Stimulated activated naive CD8-positive, alpha-beta T cell treated with anti-CD3 and anti-CD28 coated beads, Interleukin-15, amount 100 ng/mL, for 72 hours (primary cell): ENCODE data around the gene NT5DC2.

Experiments used
- ATAC-seq: fragments of 150-1000 bp; cut with Tn5 transposase; 2 replicates; pipeline ENCODE4 v1.10.0; 2021; ENCODE audit warnings: mild to moderate bottlenecking, moderate library complexity
- DNase-seq, 2 donors: peaks; one replicate each; pipeline ENCODE4 v3.0.0; 2021 to 2022
- H3K27ac Mint-ChIP-seq, 2 donors: one replicate each; pipeline ENCODE4 v1.8.0; 2022; ENCODE audit warnings: mild to moderate bottlenecking in 2 of 2, mixed read lengths in 2 of 2, moderate library complexity in 2 of 2
- H3K27me3 Mint-ChIP-seq: one replicate; pipeline ENCODE4 v1.8.0; 2022; ENCODE audit warnings: mixed read lengths
- H3K4me1 Mint-ChIP-seq: one replicate; pipeline ENCODE4 v1.8.0; 2022; ENCODE audit warnings: mild to moderate bottlenecking, mixed read lengths
- H3K4me3 Mint-ChIP-seq, 2 donors: one replicate each; pipeline ENCODE4 v1.8.0; 2022; ENCODE audit warnings: mild to moderate bottlenecking in 2 of 2, mixed read lengths in 2 of 2, moderate library complexity in 1 of 2
- H3K9me3 Mint-ChIP-seq, 2 donors: one replicate each; pipeline ENCODE4 v1.8.0; 2022; ENCODE audit warnings: mixed read lengths in 2 of 2

Gene NT5DC2

DNA sequence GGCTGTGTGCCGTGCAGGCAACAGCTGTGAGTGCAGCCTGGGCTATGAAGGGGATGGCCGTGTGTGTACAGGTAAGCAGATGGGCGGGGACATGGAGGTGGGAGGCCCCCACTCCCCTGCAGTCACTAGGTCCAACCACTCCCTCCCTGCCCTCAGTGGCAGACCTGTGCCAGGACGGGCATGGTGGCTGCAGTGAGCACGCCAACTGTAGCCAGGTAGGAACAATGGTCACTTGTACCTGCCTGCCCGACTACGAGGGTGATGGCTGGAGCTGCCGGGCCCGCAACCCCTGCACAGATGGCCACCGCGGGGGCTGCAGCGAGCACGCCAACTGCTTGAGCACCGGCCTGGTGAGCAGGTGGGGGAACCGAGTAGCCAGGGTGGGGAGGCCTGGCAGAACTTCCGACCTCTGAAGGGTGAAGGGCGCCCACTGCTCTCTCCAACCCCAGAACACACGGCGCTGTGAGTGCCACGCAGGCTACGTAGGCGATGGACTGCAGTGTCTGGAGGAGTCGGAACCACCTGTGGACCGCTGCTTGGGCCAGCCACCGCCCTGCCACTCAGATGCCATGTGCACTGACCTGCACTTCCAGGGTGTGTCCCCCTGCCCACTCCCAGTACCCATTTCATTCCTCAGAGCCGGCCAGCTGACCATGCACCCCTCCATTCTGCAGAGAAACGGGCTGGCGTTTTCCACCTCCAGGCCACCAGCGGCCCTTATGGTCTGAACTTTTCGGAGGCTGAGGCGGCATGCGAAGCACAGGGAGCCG, 11.6 kb downstream of the NT5DC2 start:
- Mint-ChIP-seq H3K27me3 (no peaks in the 10 kb centered on the region), H3K4me1 (no peaks in the 10 kb centered on the region), H3K4me3 (no peak overlapping the region), H3K27ac (no peak overlapping the region), H3K9me3 (no peaks in the 10 kb centered on the region)
- DNase-seq (no peak), ATAC-seq (no peak)

DNA sequence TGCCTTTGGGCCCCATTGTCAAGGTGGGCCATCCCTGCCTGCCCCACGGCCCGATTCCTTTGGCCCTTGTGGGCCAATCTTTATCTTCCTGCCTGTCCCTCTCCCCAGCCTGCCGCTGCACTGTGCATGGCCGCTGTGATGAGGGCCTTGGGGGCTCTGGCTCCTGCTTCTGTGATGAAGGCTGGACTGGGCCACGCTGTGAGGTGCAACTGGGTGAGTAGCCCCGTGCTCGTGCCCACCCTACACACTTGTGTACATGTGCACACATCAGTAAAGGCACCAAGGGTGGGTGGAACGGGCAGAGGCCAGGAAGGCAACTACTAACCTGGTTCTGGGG, 12.2 kb downstream of the NT5DC2 start:
- no peak for ATAC-seq
- no peaks in the 10 kb centered on the region for H3K4me1 Mint-ChIP-seq
- no peaks in the 10 kb centered on the region for H3K27me3 Mint-ChIP-seq
- no peak overlapping the region for H3K27ac Mint-ChIP-seq
- no peak overlapping the region for H3K4me3 Mint-ChIP-seq
- no peaks in the 10 kb centered on the region for H3K9me3 Mint-ChIP-seq
- DNase-seq: no peak

DNA sequence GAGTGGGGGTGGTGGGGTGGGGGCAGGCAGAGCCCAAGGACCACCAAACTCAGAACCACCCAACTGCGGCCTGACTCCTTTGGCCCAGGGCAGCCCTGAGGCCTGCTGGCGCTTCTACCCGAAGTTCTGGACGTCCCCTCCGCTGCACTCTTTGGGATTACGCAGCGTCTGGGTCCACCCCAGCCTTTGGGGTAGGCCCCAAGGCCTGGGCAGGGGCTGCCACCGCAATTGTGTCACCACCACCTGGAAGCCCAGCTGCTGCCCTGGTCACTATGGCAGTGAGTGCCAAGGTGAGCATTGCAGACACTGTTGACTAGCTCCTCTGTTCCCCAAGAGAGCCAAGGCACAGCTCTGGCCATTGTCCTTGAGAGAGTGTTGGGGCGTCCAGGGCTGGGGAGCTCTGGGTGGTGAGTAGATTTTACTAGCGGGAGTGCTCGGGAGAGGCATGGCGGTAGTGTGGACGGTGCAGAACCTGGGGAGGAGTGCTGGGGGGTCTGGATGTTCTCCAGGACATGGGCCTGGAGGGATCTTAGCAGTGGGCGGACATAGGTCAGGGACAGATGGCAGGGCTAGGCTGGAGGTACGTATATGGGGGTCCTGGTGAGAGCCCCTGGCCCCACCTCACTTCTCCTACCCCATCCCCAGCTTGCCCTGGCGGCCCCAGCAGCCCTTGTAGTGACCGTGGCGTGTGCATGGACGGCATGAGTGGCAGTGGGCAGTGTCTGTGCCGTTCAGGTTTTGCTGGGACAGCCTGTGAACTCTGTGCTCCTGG, 12.8 kb downstream of the NT5DC2 start:
- no peaks in the 10 kb centered on the region for H3K9me3 Mint-ChIP-seq
- no peak overlapping the region for H3K27ac Mint-ChIP-seq
- H3K4me3 Mint-ChIP-seq: no peak overlapping the region
- DNase-seq (no peak), ATAC-seq (no peak)
- no peaks in the 10 kb centered on the region for H3K27me3 Mint-ChIP-seq
- no peaks in the 10 kb centered on the region for H3K4me1 Mint-ChIP-seq

- H3K4me3 Mint-ChIP-seq: no peak overlapping the region
- ATAC-seq: no peak
- no peak for DNase-seq
- no peaks in the 10 kb centered on the region for H3K9me3 Mint-ChIP-seq
- no peak overlapping the region for H3K27ac Mint-ChIP-seq
- H3K27me3 Mint-ChIP-seq: no peaks in the 10 kb centered on the region
- H3K4me1 Mint-ChIP-seq: no peaks in the 10 kb centered on the region
Observed at GRCh38 chr3:52520141-52520667, 13.5 kb downstream of the NT5DC2 start.

DNA sequence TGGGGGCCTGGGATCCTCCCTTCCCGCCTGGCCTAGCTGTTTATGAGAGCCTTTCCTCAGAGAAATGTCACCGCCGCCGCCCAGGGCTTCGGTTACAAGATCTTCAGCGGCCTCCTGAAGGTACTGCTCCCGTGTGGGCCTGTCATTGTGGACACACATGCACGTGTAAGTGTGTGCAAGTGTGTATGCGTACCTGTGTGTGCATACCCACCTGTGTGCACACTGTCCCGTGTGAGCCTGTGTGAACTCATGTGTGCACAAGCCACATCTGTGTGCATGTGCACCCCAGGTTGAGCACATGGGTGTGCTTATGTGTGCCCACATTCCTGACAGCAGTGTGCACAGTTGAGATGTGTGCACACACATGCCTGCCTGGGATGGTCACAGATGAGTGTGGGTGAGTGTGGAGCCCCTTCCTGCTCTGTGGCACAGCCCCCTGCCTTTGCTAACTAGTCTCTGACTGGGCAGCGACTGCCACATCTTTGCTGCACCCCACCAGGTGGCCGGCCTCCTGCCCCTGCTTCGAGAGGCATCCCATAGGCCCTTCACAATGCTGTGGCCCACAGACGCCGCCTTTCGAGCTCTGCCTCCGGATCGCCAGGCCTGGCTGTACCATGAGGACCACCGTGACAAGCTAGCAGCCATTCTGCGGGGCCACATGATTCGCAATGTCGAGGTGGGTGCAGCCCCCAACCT, 14.1 kb downstream of the NT5DC2 start:
- H3K4me1 Mint-ChIP-seq: no peaks in the 10 kb centered on the region
- H3K27ac Mint-ChIP-seq: no peak overlapping the region
- ATAC-seq (no peak), DNase-seq (no peak)
- H3K27me3 Mint-ChIP-seq: no peaks in the 10 kb centered on the region
- H3K4me3 Mint-ChIP-seq: no peak overlapping the region
- no peaks in the 10 kb centered on the region for H3K9me3 Mint-ChIP-seq

DNA sequence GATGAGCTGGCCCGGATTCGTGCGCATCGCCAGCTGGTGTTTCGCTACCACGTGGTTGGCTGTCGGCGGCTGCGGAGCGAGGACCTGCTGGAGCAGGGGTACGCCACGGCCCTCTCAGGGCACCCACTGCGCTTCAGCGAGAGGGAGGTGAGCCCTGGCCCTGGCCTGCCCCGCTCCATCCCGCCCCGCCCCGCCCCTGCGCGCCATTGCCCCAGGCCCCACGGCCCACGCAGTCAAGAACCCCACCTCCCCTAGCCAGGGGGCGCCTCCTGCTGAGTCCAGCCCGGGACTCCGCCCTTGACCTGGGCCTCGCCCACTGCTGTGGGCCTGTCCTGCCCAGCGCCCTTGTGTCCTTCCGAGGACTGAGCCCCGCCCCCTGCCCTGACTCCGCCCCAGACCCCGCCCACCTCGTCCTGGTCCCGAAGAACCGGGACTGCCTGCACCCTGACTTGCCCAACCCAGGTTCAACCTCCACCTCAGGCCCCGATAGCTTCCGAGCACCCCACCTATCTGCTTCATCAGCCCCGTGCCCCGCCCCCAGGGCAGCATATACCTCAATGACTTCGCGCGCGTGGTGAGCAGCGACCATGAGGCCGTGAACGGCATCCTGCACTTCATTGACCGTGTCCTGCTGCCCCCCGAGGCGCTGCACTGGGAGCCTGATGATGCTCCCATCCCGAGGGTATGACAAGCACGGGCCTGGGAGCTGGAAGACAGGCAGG, 14.8 kb downstream of the NT5DC2 start:
- DNase-seq (no peak), ATAC-seq (peak; percentile 18)
- no peaks in the 10 kb centered on the region for H3K27me3 Mint-ChIP-seq
- H3K9me3 Mint-ChIP-seq: no peaks in the 10 kb centered on the region
- no peak overlapping the region for H3K4me3 Mint-ChIP-seq
- H3K4me1 Mint-ChIP-seq: no peaks in the 10 kb centered on the region
- H3K27ac Mint-ChIP-seq: no peak overlapping the region

DNA sequence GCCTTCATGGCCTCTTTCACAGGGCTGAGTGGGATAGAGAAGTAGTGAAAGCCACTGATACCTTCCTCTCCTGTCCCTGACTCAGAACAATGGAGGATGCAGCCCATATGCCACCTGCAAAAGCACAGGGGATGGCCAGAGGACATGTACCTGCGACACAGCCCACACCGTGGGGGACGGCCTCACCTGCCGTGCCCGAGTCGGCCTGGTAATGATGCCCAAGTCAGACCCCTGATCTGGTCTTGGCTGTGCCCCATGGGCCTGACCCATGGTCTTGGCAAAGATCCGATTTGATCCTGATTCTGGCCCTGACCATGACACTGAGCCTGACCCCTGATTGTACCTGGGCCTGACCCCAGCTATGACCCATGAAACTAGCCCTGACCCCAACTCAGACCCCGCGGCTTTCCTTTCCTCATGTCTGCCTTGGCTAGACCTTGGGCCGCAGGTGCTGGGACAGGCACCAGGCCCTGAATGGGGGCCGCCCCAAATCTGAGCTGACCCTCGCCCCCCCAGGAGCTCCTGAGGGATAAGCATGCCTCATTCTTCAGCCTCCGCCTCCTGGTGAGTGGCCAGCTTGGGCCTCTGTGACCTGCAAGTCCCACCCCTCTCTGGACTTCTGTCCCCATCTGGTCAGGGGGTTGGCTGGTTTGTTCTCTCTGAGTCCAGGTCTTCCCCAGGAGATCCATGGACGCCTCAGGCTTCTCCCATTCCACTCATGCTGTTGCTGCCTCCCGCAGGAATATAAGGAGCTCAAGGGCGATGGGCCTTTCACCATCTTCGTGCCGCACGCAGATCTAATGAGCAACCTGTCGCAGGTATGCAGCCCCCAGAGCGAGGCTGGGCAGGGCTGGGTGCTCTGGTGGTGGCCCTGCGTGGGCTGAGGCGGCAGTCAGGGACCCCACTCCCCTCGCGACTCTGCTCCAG, 15.6 kb downstream of the NT5DC2 start:
- Mint-ChIP-seq H3K4me3 (no peak overlapping the region), H3K27ac (no peak overlapping the region), H3K9me3 (no peaks in the 10 kb centered on the region), H3K4me1 (no peaks in the 10 kb centered on the region), H3K27me3 (no peaks in the 10 kb centered on the region)
- no peak for DNase-seq
- no peak for ATAC-seq

DNA sequence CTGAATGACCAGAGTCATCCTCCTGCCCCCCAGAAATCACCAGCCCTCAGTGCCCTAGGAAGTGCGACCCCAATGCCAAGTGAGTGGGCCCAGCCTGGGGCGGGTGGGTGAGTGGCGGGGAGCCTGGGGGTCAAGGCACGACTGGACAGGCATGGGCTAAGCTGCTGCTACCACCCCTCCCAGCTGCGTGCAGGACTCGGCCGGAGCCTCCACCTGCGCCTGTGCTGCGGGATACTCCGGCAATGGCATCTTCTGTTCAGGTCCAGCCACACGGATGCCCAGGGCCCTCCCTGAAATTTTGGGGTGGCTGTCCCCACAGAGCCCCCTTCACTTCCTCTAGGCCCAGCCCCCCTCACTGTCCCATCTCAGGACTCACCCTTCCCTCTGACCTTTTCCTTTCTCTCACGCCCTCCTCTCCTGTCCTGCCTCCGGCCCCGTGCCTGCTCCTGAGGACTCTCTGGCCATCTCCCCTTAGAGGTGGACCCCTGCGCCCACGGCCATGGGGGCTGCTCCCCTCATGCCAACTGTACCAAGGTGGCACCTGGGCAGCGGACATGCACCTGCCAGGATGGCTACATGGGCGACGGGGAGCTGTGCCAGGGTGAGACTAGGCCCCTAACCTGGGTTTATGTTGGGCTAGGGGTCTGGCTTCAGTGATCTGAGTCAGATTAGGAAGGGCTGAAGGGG, 17.0 kb downstream of the NT5DC2 start:
- Mint-ChIP-seq H3K4me1 (no peaks in the 10 kb centered on the region), H3K27ac (no peak overlapping the region), H3K9me3 (no peaks in the 10 kb centered on the region), H3K4me3 (no peak overlapping the region), H3K27me3 (no peaks in the 10 kb centered on the region)
- DNase-seq (no peak), ATAC-seq (no peak)

DNA sequence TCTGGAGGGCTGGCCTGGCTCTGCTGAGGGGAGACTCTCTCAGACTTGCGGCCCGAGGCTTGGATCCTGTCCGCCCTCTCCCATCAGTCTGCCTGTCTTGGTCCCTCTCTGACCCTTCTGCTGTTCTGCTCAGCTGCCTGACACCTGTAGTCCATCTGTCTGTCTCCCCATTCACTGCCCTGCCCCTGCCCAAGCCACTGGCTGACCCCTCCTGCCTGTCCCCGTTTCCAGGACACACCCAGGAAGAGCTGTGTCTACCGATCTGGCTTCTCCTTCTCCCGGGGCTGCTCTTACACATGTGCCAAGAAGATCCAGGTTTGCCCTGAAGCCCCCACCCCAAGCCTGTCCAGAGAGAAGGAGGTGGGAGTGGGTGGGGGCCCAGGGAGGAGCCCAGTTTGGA, 18.5 kb downstream of the NT5DC2 start:
- ATAC-seq (no peak), DNase-seq (no peak)
- no peaks in the 10 kb centered on the region for H3K9me3 Mint-ChIP-seq
- peak overlapping the region in 1 of 2 donors; percentile 77 for H3K27ac Mint-ChIP-seq
- no peak overlapping the region for H3K4me3 Mint-ChIP-seq
- H3K27me3 Mint-ChIP-seq: no peaks in the 10 kb centered on the region
- no peaks in the 10 kb centered on the region for H3K4me1 Mint-ChIP-seq

GRCh38 chr3:52514576-52514975, 19.1 kb downstream of the NT5DC2 start:
- H3K4me3 Mint-ChIP-seq: no peak overlapping the region
- H3K4me1 Mint-ChIP-seq: no peaks in the 10 kb centered on the region
- no peak overlapping the region for H3K27ac Mint-ChIP-seq
- H3K9me3 Mint-ChIP-seq: no peaks in the 10 kb centered on the region
- ATAC-seq (no peak), DNase-seq (no peak)
- no peaks in the 10 kb centered on the region for H3K27me3 Mint-ChIP-seq

- Mint-ChIP-seq H3K9me3 (no peaks in the 10 kb centered on the region), H3K4me1 (no peaks in the 10 kb centered on the region), H3K4me3 (no peak overlapping the region), H3K27me3 (no peaks in the 10 kb centered on the region), H3K27ac (no peak overlapping the region)
- ATAC-seq (no peak), DNase-seq (no peak)
Observed at GRCh38 chr3:52513281-52513680, 20.4 kb downstream of the NT5DC2 start.

GRCh38 chr3:52512727-52513126, 20.9 kb downstream of the NT5DC2 start:
- no peak overlapping the region for H3K4me3 Mint-ChIP-seq
- no peaks in the 10 kb centered on the region for H3K9me3 Mint-ChIP-seq

GRCh38 chr3:52512105-52512504, 21.6 kb downstream of the NT5DC2 start:
- Mint-ChIP-seq H3K27me3 (no peaks in the 10 kb centered on the region), H3K4me1 (no peaks in the 10 kb centered on the region), H3K4me3 (no peak overlapping the region), H3K9me3 (no peaks in the 10 kb centered on the region), H3K27ac (no peak overlapping the region)
- no peak for ATAC-seq
- DNase-seq: no peak

More at GRCh38 chr3:52512727-52513126, 20.9 kb downstream of the NT5DC2 start:
- Mint-ChIP-seq H3K27me3 (no peaks in the 10 kb centered on the region), H3K27ac (no peak overlapping the region), H3K4me1 (no peaks in the 10 kb centered on the region)
- ATAC-seq: no peak
- DNase-seq: no peak

GRCh38 chr3:52511509-52511908, 22.1 kb downstream of the NT5DC2 start:
- DNase-seq (no peak), ATAC-seq (no peak)
- no peak overlapping the region for H3K4me3 Mint-ChIP-seq
- H3K27ac Mint-ChIP-seq: no peak overlapping the region
- H3K27me3 Mint-ChIP-seq: no peaks in the 10 kb centered on the region
- no peaks in the 10 kb centered on the region for H3K9me3 Mint-ChIP-seq
- H3K4me1 Mint-ChIP-seq: no peaks in the 10 kb centered on the region
